ENCODE data around the gene TPRN.

The TPRN gene

DNA sequence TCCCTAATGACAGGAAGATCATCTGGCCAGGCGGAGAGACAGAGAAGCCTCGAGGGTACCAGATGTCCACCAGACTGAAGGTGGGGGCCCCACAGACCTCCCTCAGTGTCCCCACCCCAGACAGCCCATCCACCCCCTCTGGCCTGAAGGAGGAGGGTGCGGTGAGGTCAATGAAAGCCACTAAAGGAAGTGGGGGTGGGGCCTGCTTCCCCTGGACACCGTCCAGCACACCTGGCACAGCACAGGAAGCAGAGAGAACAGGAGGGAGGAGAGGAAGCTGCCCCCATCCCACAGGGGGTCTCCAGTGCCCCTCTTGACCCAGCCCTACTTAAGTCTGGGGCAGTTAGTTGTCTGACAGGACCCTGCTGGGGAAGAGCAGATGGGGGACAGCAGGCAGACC is 41.9 kb downstream of the TPRN start:
- no peak for DNase-seq

DNA sequence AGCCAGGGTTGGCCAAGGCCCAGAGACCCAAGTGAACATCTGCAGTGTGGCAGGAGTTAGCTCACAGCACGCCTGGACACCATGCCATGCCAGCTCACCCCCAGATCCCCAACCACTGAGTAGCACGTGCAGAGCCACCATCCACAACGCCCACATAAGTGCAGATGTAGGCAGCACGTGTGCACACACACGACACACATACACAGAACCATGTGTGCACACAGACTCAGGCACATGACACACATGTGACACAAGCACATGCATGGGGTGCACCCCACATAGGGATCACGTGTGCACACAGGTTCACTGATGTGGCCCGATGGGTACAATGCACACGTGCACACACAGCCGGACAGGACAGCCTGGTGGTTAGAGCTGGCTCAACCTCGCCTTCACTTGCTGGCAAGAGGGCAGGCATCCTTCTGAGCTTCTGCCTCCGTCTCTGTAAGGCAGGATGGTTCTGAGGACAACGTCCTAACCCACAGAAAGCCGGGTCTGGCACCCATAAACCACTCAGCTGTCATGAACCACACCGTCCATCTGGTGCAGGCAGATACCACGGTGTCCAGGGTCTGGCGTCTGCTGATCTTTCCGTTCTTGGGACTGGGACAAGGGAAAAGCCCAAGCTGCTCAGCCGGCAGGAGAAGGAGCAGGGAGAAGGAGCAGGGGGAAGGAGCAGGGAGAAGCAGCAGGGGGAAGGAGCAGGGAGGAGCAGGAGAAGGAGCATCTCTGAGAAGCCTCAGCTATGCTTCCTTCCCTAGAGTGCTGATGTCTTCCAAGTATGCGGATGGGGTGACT is 42.7 kb downstream of the TPRN start:
- no peak for DNase-seq

DNA sequence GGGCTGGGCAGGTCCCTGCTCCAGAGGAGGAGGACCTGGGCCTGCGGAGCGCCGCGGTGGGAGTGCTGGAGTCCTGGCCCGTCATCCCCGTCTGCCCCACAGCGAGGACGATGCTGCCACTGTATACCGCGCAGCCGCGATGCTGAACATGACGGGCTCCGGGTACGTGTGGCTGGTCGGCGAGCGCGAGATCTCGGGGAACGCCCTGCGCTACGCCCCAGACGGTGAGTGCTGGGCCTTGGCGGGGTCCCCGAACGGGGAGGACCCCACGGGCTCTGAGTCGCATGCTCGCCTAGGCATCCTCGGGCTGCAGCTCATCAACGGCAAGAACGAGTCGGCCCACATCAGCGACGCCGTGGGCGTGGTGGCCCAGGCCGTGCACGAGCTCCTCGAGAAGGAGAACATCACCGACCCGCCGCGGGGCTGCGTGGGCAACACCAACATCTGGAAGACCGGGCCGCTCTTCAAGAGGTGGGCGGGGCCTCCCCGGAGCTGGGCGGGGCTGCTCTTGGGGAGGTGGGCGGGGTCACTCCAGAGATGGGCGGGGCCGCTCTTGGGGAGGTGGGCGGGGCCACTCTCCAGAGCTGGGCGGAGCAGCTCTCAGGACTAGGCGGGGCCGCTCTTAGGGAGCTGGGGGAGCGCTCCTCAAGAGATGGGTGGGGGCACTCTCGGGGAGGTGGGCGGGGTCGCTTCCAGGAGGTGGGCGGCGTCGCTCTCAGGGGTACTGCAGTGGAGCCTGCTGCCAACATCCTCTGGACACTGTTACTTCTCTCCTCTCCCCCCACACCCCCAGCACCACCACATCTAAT is 43.8 kb downstream of the TPRN start:
- peak; percentile 32 for DNase-seq

DNA sequence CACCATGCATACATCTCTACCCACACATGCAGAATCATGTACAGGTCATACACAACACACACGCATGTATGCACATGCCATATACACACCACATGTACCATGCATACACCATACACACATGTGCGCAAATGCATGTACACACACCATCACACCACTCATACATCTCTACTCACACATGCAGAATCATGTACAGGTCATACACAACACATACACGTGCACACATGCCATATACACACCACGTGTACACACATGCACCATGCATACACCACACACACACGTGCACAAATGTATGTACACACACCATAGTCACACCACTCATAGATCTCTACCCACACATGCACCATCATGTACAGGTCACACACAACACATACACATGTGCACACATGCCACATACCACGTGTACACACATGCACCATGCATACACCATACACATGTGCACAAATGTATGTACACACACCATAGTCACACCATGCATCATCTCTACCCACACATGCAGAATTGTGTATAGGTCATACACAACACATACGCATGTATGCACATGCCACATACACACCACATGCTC is 47.6 kb downstream of the TPRN start:
- DNase-seq: no peak

DNA sequence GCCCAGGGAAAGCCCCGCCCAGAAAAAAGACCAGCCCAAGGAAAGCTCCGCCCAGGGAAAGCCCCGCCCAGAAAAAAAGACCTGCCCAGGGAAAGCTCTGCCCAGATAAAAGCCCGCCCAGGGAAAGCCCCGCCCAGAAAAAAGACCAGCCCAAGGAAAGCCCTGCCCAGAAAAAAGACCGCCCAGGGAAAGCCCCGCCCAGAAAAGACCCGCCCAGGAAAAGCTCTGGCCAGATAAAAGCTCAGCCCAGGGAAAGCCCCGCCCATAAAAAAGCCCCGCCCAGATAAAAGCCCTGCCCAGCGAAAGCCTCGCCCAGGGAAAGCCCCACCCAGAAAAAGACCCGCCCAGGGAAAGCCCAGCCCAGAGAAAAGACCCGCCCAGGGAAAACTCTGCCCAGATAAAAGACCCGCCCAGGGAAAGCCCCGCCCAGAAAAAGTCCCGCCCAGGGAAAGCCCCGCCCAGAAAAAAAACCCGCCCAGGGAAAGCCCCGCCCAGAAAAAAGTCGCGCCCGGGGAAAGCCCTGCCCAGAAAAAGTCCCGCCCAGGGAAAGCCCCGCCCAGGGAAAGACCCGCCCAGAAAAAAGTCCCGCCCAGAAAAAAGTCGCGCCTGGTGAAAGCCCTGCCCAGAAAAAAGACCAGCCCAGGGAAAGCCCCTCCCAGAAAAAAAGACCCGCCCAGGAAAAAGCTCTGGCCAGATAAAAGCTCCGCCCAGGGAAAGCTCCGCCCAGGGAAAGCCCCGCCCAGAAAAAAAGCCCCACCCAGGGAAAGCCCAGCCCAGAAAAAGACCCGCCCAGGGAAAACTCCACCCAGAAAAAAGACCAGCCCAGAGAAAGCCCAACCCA is 49.7 kb downstream of the TPRN start:
- peak; percentile 37 for DNase-seq

DNA sequence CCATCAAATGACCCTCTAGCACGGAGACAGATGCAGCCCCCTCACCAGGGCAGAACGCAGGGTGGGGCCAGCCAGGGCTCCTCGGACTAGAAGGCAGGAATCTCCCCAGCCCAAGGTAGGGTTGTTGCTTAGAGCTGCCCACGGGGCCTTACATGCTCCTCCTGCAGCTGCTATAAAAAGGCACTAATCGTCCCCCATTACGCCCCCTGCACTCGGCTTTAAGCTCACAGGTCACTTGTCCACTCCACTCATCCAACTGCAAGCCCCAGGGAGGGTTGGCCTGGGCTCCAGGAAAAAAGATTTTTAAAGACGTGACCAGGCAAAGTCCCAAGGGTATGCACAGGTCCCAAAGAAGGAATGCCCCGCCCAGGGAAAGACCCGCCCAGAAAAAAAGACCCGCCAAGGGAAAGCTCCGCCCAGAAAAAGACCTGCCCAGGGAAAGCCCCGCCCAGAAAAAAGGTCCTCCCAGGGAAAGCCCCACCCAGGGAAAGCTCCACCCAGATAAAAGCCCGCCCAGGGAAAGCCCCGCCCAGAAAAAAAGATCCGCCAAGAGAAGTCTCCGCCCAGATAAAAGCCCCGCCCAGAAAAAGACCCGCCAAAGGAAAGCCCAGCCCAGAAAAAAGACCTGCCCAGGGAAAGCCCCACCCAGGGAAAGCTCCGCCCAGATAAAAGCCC is 50.5 kb downstream of the TPRN start:
- no peak for DNase-seq

DNA sequence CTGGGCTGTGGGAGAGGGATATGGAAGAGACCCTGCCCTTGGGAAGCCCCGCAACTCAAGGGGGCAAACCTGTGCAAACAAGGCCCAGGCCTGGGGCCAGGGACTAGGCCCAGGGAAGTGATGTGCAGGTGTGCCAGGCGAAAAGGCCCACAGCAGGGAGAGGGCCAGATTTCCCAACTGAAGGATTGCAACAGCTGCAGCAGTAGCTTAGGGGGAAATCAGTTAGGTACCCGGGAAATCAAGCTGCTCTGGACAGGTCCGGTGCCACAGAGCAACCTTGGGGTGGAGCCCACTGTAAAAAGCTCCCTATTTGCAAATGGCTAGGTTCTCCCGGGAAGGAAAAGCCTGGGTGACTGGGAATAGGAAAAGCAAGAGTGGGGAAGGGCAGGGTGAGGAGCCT is 51.2 kb downstream of the TPRN start:
- DNase-seq: no peak

DNA sequence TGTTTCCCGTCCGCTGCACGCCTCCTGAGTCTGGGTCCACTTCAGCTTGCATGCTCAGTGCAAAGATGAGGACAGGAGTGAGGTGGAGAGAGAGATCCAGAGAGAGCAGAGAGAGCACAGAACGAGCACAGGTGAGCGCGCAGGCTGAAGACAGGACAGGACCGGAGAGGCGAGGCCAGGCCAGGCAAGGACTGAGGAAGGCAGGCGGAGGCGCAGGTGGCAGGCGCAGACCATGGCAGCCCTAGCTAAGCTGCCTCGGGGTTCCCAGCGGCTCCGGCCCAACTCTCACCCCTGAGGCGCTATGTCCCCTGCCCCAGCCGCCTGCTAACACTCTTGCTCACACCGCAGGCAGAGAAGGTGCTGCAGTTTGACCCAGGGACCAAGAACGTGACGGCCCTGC is 51.9 kb downstream of the TPRN start:
- no peak for DNase-seq

DNA sequence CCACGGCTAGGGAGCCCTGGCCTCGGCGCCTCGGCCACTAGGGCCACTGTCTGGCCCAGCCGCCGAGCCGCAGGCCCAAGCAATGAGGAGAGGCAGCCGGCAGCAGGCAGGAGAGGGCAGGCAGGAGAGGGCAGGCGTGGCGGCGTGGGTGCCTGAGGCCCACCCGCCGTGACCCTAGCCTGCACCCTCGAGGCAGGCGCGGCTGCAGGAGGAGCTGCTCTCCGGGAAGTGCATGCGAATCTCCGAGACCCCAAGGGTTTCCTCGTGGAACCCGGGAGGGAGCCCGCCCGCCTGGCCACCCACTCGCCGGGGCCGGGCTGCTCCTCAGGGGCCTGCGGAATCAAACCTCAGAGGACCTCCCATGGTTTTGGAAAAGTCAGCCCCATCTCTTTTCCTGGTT is 52.3 kb downstream of the TPRN start:
- DNase-seq: no peak

DNA sequence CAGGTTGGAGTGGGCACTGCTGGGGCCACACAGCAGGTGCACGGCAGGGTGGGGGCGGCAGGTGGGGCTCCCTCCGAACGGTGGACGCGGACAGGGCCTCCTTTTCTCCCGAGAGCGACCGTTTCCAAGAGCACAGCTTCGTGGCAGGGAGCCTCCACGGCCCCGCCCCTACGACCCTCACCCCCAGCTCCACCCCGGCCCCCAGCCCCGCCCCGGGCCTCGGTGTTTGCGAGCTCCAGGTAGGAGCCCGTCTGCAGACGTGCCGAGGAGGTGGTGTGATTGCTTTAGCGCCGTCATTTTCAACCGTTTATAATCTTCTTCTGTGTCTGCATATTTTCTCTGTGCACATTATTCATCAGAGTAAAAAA is 52.8 kb downstream of the TPRN start:
- no peak for DNase-seq

DNA sequence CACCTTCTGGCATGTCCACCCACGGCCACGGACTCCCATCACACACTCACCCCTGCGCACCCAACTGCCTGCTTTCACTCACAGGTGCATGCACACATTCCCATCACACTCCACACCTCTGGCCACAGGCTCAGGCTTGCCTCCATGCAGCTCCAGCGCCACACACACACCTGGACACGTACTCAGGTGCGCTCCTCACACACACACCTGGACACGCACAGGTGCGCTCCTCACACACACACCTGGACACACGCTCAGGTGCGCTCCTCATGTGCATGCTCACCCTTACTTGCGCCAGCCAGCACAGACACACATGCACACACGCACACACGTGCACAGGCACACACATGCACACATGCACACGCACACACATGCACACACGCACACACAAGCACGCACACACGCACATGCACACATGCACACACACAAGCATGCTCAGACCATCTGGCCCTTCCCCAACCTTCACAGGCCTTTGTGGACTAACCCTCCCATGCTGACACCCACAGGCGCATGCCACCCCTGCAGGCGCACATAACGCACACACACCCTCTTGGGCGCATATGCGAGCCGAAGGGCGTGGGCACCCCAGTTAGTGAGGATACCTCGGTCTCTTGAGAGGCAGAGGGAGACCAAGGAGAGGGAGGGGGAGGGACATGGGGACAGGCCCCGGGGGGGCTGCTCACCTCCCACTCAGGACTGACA is 53.3 kb downstream of the TPRN start:
- no peak for DNase-seq

DNA sequence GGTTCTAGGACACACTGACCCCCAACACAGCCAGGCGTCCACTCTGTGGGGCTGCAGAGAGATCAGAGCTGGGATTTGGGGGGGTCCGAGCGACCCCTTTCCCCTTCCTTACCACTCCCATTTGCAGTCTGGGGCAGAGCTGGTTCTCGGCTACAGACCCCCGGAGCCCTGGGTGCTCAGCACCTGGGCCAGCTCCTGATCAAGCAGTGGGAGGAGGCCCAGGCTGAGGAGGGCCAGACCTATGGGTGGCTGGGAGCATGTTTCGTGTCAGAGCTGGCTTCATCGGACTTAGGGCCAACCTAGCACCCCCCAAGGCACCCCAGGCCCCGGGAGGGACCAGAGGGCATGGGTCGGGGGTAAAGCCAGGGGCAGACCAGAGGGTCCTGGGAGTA is 54.0 kb downstream of the TPRN start:
- no peak for DNase-seq

DNA sequence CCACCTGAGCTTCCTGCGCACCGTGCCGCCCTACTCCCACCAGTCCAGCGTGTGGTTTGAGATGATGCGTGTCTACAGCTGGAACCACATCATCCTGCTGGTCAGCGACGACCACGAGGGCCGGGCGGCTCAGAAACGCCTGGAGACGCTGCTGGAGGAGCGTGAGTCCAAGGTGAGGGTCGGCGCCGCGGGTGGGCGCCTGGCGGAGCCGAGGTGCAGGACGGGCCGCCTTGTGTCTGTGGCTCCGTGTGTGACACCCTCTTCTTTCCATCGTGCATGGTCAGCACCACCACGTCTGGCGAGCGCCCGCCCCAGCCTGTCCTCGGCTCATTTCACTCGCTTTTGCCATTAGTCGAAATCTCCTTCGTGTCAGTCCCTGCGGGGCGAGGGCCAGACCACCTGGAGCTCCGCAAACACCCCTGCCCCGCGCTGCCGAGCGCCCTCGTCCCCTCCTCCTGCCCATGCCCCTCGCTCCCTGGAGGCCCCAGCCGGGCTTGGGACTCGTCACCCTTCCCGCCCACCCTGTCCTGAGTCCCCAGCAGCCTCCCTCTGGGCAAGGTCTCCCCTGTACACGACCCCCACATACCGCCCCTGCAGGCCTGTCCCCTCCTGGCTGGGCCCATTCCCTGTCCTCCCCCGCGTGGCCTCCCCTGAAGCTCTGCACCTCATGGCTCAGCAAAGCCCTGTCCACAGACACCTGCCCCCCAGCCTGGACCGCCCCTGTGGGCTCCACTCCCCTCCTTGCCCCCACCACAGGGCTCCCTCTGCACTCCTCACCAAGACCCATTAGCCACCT is 54.6 kb downstream of the TPRN start:
- no peak for DNase-seq

DNA sequence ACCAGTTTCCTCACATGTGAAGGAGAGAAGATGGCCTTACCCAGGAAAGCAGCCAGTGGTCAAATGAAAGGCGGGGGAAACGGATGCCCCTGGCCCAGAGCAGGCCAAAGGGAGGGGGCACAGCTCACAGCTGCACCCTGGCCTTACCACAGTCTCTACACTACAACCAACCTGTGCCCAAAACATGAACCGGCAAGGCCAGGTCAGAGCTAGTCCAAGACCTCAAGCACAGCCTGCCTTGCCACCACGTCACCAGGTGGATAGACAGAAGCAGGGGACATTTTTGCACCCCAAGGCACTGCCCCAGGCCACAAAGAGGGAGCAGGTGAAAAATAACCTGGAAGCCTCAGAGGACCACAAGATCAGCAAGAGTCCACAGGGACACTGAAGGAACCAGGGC is 57.1 kb downstream of the TPRN start:
- no peak for DNase-seq

DNA sequence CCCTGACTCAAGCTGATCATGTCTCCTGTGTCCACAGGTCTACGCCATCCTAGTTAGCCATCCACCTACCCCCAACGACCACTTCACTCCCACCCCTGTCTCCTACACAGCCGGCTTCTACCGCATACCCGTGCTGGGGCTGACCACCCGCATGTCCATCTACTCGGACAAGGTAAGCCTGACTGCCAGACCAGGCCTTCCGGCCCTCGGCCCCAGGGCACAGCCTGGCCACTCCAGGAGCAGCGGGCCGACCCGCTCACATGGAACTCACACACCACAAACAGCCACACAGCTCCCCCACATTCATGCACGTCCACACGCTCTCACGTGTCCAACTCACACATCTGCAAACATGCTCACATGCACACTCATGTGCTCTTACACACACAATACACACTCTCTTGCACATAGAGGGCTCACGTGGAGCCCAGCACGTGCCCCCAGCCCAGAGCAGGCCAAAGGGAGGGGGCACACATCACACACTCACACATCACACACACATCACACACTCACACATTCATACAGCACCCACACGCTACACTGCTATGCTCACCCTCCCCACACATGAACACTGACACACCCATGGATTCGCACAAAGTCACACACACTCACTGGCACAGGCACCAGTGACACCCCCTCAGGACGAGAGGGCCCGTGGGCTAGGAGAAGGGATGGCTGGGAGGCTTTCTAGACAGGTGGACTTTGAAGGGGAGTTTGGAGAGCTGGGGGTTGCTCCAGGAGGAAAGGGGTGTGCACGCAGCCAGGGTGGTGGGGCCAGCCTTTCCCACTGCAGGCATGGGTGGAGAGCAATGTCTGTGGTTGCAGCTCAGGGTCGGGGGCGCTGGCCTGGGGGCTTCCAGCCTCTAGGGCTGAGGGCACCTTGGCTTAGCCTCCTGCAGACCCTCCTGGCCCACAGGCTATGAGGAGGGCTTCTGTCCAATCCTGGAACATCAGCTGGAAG is 58.3 kb downstream of the TPRN start:
- DNase-seq: no peak
